RWPE1 (cell line): Measurements from ENCODE around the gene RFX1.

Source experiments
- CTCF ChIA-PET: fragments of 350-600 bp; sonication (Branson Sonifier 250); formaldehyde crosslinking; extraction: SDS; loops from one replicate; lab custom pipeline; 2021; lab: Yijun Ruan, JAX
- POLR2A ChIA-PET: fragments of 400-600 bp; formaldehyde crosslinking; extraction: SDS; loops from one replicate; lab custom pipeline; 2020; ENCODE audit warnings: antibody characterized with exemption; ENCODE audit not compliant: low non-redundant PET; lab: Yijun Ruan, JAX
- DNase-seq: peaks from one replicate; pipeline ENCODE4 v3.0.0; 2012; ENCODE audit warnings: low spot score
- H3K27ac ChIP-seq: fragments of 450-650 bp; 2 replicates; pipeline ENCODE4 v1.5.1; 2017
- TF ChIP-seq, protein P1 (sequence below): fragments of 450-650 bp; conservative IDR thresholded peaks from 2 replicates; pipeline ENCODE4 v1.5.1; 2017; ENCODE audit warnings: low read depth, mild to moderate bottlenecking

RFX1 gene

DNA sequence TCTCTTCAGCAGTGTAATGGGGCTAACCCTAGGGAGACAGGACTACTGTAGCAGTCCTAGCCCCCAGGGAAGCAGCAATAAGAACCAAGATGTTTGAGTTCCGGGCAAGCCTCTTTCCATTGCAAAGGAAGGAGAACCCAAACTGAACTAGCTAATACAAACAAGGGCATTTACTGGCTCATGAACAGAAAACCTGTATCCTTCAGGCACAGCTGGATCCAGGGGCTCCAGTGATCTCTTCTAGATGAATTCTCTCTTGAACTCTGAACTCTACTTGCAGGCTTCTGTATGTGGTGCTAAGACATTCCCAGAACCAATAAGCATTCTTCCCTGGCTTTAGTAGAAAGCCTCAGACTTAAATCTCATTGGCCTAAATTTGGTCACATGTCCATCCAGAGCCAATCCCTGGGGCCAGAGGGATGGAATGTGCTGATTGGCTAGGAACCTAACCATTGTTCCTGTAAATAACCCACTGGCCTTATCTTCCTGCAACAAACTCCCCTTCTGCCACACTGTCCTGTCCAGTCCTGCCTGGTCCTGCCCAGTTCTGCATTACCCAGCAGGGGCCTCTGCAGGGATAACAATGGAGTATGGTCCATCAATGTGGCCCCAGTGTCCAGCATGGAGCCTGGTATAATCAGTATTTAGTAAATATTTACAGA lies 64.0 kb downstream of the RFX1 start:
- ChIA-PET POLR2A (no interaction called here), CTCF (interaction anchor here (0.6 kb wide), 1 partner anchor 130 kb away, joined by 6 read pairs; no protein-coding TSS in a partner anchor)
- DNase-seq: no peak
- TF ChIP-seq, protein P1, sequence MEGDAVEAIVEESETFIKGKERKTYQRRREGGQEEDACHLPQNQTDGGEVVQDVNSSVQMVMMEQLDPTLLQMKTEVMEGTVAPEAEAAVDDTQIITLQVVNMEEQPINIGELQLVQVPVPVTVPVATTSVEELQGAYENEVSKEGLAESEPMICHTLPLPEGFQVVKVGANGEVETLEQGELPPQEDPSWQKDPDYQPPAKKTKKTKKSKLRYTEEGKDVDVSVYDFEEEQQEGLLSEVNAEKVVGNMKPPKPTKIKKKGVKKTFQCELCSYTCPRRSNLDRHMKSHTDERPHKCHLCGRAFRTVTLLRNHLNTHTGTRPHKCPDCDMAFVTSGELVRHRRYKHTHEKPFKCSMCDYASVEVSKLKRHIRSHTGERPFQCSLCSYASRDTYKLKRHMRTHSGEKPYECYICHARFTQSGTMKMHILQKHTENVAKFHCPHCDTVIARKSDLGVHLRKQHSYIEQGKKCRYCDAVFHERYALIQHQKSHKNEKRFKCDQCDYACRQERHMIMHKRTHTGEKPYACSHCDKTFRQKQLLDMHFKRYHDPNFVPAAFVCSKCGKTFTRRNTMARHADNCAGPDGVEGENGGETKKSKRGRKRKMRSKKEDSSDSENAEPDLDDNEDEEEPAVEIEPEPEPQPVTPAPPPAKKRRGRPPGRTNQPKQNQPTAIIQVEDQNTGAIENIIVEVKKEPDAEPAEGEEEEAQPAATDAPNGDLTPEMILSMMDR: no peak
- H3K27ac ChIP-seq: no peak overlapping the region

DNA sequence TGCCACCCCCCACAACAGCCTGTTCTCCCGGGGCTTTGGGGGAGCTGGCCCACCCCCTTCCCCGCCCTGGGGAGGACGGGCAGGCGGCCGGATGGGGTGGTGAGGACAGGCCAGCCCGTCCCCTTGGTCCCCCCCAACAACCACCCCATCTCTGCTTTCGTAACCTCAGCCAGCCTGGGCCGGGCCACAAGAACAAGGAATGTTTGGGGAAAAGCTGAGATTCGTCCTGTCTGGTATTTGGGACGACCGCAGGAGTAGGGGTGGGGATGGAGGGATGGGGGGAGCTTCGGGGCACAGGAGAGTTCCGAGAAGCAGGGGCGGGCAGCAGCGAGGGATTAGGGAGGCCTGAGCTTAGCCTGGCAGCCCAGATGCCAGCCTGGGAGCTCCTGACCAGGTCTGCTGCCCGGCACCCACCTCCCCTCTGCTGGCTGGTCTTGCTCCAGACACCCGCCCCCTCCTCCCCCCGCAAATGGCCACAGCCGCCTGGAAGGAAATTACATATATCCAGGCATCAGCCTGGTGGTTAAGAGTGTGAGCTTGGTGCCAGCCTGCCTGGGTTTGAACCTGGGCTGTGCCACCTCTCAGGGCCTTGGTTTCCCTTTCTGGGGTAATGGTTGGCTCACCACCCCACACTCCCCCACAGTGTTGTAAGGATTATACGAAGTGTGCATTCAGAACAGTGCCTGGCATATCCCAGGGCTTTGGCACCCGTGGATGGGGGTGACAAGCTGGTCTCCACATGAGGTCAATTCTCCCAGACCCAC lies 67.6 kb downstream of the RFX1 start, which contains the start of gene PODNL1:
PODNL1 (minus strand) TSS at position 117 of the 764 bp plus-strand sequence. CDS start 236 bp downstream, outside the sequence.
- peak within 1 kb of the TSS; percentile 81 for H3K27ac ChIP-seq
- CTCF ChIA-PET: interaction anchor here (0.7 kb wide), 1 partner anchor 24 kb away, joined by 5 read pairs; no protein-coding TSS in a partner anchor
- TF ChIP-seq, protein P1: no peak
- POLR2A ChIA-PET: no interaction called here
- DNase-seq: no peak

DNA sequence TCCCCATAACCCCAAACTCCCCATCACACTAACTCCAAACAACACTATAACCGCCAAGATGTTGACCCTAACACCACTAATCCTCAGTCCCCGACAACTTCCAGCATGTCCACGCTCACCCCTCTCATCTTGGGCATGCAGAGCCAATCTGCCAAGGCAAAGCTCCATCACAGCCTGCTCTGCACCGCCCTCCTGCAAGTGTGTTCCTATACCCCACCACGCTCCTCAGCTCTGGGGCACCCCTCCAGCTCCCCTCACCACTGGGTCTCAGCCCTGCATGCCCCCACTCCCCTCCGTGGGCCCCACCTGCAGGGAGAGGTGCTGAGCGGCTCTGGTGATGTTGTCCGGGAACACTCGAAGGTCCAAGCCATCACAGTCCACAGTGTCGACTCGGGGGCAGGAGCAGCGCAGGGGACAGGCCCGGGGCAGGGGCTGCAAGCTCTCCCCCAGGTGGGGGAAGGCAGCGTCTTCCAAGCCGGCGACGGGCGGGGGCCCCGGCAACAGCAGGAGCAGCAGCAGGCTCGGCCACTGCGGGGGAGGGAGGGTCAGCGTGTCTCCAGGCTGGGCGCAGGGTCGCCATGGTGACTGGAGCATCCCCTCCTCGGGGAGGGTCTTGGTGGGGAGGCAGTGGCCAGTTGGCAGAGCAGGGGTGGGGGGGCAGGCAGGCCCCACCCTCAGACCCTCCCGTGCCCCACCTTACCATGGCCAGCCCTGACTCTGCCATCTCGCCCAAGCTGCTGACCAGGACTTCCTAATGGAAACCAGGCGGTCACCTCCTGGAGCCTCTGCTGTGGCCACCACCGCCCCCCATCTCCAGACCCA lies 68.4 kb downstream of the RFX1 start:
- TF ChIP-seq, protein P1: no peak
- peak overlapping the region; percentile 81 for H3K27ac ChIP-seq
- CTCF ChIA-PET: interaction anchor here (0.6 to 0.8 kb wide), 2 partner anchors 24 to 53 kb away, joined by 4 to 5 read pairs; no protein-coding TSS in a partner anchor
- POLR2A ChIA-PET: no interaction called here
- no peak for DNase-seq

DNA sequence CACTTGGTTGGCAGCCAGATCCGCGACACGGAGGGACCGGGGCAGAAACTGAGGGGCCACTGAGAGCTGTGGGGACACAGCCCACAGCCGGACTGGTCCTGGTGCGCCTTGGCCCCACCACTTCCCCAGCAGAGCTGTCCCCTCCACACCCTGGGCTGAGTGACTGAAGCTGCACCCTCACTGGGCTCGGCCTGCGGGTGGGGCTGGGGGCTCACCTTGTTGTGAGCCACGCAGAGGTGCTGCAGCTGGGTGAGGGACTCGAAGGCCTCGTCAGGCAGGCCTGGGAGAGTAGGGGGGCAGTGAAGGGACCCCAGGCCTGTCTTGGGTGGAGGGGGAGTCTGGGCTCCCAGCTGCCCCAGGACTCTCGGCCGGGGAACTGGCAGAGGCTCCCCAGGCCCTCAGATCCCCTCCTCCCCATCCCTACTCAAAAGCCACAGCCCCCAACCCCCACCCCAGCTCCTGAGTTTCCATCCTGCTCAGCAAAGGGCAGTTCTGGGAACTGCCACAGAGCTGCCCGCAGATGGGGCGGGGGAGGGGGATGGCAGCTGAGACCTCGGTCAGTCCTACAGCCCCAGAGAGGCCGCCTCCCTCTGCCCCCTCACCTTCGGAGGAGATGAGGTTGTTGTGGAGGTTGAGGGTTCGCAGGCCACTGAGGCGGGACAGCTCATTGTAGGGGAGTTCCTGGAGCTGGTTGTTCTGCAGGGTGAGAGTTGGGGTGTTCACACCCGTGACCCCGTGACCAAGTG lies 70.2 kb downstream of the RFX1 start:
- no peak for DNase-seq
- ChIA-PET POLR2A (interaction anchor here (0.5 to 0.8 kb wide), 2 partner anchors 16 to 17 kb away, joined by 3 to 4 read pairs; no protein-coding TSS in a partner anchor), CTCF (no interaction called here)
- H3K27ac ChIP-seq: peak overlapping the region; percentile 36
- TF ChIP-seq, protein P1: no peak

DNA sequence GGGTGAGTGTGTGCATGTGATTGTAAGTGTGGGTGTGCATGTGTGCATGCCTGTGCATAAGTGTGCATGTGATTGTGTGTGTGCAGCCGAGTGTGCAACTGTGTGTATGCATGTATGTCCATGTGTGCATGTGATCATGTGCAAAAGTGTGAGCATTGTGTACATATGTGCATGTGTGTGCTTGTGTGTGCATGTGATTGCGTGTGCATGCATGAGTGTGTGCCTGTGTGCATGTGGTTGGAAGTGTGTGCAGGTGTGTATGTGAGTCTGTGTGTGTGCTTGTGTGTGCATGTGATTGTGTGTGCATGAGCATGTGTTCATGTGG lies 71.4 kb downstream of the RFX1 start:
- POLR2A ChIA-PET: no interaction called here
- H3K27ac ChIP-seq: peak overlapping the region; percentile 36; the same call in 1 of the 2 replicates
- DNase-seq: no peak
- TF ChIP-seq, protein P1: no peak
- CTCF ChIA-PET: interaction anchor here (0.5 to 1.1 kb wide), 3 partner anchors 18 to 138 kb away, joined by 3 to 4 read pairs (median 3); partner anchors contain the start of gene MISP3
